CD14-positive monocyte (primary cell): Measurements from ENCODE around the gene AARS2. TPM values are rescaled to one million over a fixed set of nuclear protein-coding genes. Genes with fewer than 3 reads are reported as not detected.

Experiments
- DNase-seq, 3 donors: peaks; one replicate each; pipeline ENCODE4 v3.0.0-alpha.2; 2011 to 2022
- H2AFZ ChIP-seq: 2 replicates; pipeline ENCODE4 v1.6.0; 2012; ENCODE audit warnings: mild to moderate bottlenecking, low read depth, low read length, inconsistent platforms; ENCODE audit not compliant: insufficient read depth, poor library complexity, severe bottlenecking
- H3K27ac ChIP-seq, 2 donors: 1 replicate in 1 of 2; 2 replicates in 1 of 2; pipeline ENCODE4 v1.5.1; 2012 to 2013; ENCODE audit warnings: low read length in 2 of 2, control low read depth in 1 of 2, inconsistent platforms in 1 of 2, low read depth in 1 of 2, mild to moderate bottlenecking in 1 of 2
- H3K27me3 ChIP-seq, 2 donors: one replicate each; pipeline versions ENCODE4 v1.6.0 to v1.6.1; 2011 to 2013; ENCODE audit warnings: low read length in 2 of 2; ENCODE audit not compliant: control insufficient read depth in 2 of 2, insufficient read depth in 2 of 2
- H3K36me3 ChIP-seq, 2 donors: replicated peaks in 1 of 2; 1 replicate in 1 of 2; 2 replicates in 1 of 2; pipeline versions ENCODE4 v1.5.1 to v1.6.1; 2012 to 2013; ENCODE audit warnings: low read length in 2 of 2, control low read depth in 1 of 2, inconsistent platforms in 1 of 2, mild to moderate bottlenecking in 1 of 2; ENCODE audit not compliant: insufficient read depth in 2 of 2, control insufficient read depth in 1 of 2
- H3K4me1 ChIP-seq, 2 donors: 1 replicate in 1 of 2; 2 replicates in 1 of 2; pipeline versions ENCODE4 v1.5.1 to v1.6.1; 2012 to 2013; ENCODE audit warnings: low read length in 2 of 2, control low read depth in 1 of 2, inconsistent platforms in 1 of 2, mild to moderate bottlenecking in 1 of 2, moderate library complexity in 1 of 2; ENCODE audit not compliant: insufficient read depth in 2 of 2, control insufficient read depth in 1 of 2
- H3K4me2 ChIP-seq: replicated peaks from 2 replicates; pipeline ENCODE3; 2012; ENCODE audit warnings: low read length, moderate library complexity, mild to moderate bottlenecking; ENCODE audit not compliant: poor library complexity, severe bottlenecking; ENCODE audit errors: extremely low read depth
- H3K4me3 ChIP-seq, 3 experiments: fragments of 200-600 bp in 1 of 3; sonication (generic) in 1 of 3; replicated peaks in 1 of 3; 1 replicate in 2 of 3; 2 replicates in 1 of 3; pipeline ENCODE4 v1.5.1; 2011 to 2013; ENCODE audit warnings: low read length in 3 of 3, mild to moderate bottlenecking in 3 of 3, control low read depth in 2 of 3, low read depth in 2 of 3, inconsistent platforms in 1 of 3, moderate library complexity in 1 of 3
- H3K79me2 ChIP-seq: 2 replicates; pipeline ENCODE4 v1.6.0; 2012; ENCODE audit warnings: mild to moderate bottlenecking, control low read depth, inconsistent platforms, low read length, moderate library complexity; ENCODE audit not compliant: insufficient read depth
- H3K9ac ChIP-seq: 2 replicates; pipeline ENCODE4 v1.6.0; 2017; ENCODE audit warnings: low read length, mild to moderate bottlenecking; ENCODE audit not compliant: insufficient read depth, poor library complexity, severe bottlenecking
- H3K9me3 ChIP-seq, 2 donors: replicated peaks in 1 of 2; 1 replicate in 1 of 2; 2 replicates in 1 of 2; pipeline versions ENCODE4 v1.5.1 to v1.6.1; 2012 to 2013; ENCODE audit warnings: low read length in 2 of 2, control low read depth in 1 of 2; ENCODE audit not compliant: control insufficient read depth in 1 of 2, insufficient read depth in 1 of 2
- H4K20me1 ChIP-seq: 2 replicates; pipeline ENCODE4 v1.6.0; 2012; ENCODE audit warnings: mild to moderate bottlenecking, low read length, control low read depth, moderate library complexity; ENCODE audit not compliant: insufficient read depth
- H3K27ac Mint-ChIP-seq, 7 donors: one replicate each; pipeline ENCODE4 v1.8.0; 2020; ENCODE audit warnings: mild to moderate bottlenecking in 7 of 7, mixed read lengths in 7 of 7, moderate library complexity in 6 of 7, inconsistent platforms in 2 of 7
- H3K27me3 Mint-ChIP-seq, 3 donors: one replicate each; pipeline ENCODE4 v1.8.0; 2021 to 2022; ENCODE audit warnings: low read depth in 3 of 3, mild to moderate bottlenecking in 3 of 3, mixed read lengths in 3 of 3, moderate library complexity in 3 of 3, inconsistent platforms in 1 of 3
- H3K36me3 Mint-ChIP-seq, 2 donors: one replicate each; pipeline ENCODE4 v1.8.0; 2020; ENCODE audit warnings: mixed read lengths in 2 of 2, inconsistent platforms in 1 of 2, mild to moderate bottlenecking in 1 of 2
- H3K4me1 Mint-ChIP-seq: one replicate; pipeline ENCODE4 v1.8.0; 2020; ENCODE audit warnings: mild to moderate bottlenecking, mixed read lengths
- H3K4me3 Mint-ChIP-seq, 2 donors: one replicate each; pipeline ENCODE4 v1.8.0; 2020; ENCODE audit warnings: mild to moderate bottlenecking in 2 of 2, mixed read lengths in 2 of 2, moderate library complexity in 1 of 2
- H3K9me3 Mint-ChIP-seq, 7 donors: one replicate each; pipeline ENCODE4 v1.8.0; 2020 to 2022; ENCODE audit warnings: mixed read lengths in 7 of 7, mild to moderate bottlenecking in 6 of 7, moderate library complexity in 6 of 7, inconsistent platforms in 2 of 7
- WGBS: methylation state at CpG from one replicate; pipeline ENCODE4 v1.1.5; 2013; ENCODE audit warnings: missing lambda C conversion rate; ENCODE audit not compliant: insufficient coverage; 5-methylcytosine and 5-hydroxymethylcytosine counted together
- intact Hi-C, 2 donors: fragments of 100-400 bp; cut with micrococcal nuclease; formaldehyde crosslinking; loops; one replicate each; pipeline versions ENCODE4 v1.15.0 to v1.15.1; 2023
- polyA plus RNA-seq, 3 donors: library from polyadenylated mRNA; depleted of rRNA in 1 of 3; unstranded in 2 of 3; stranded (reverse) in 1 of 3; fragments of 300-500 nt in 2 of 3; fragments of >200 nt in 1 of 3; fragmentation: Illumina TruSeq in 2 of 3; gene quantifications; 1 replicate in 2 of 3; 2 replicates in 1 of 3; pipeline ENCODE4 v1.2.3, GENCODE V29; 2012 to 2021
- TF ChIP-seq, protein P1 (sequence below): fragments of 200-600 bp; IDR thresholded peaks from one replicate; pipeline ENCODE4 v1.8.0; 2022; ENCODE audit warnings: antibody characterized with exemption, mild to moderate bottlenecking

Gene AARS2
- polyA plus RNA-seq, 3 donors: 1.8 to 4.5 (median 3.2) TPM

DNA sequence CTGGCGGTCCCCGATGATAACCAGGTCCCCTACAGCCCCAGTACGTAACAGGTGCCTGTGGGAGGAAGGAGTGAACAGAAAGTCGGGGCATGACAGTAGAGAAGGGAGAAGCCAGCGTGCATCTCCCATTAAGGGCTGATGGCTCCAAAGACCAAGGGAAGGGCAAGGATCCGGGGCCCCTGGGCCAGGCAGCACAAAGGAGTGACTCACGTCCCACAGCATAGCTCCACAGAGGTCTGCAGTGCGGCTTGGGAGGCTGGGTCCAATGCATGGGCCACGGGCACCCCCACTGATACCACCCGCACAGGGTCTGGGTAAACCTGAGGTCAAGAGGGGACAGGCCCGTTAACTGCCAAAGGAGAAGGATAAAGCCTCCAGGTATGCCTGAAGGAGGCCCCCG is 10.3 kb downstream of the AARS2 start:
- intact Hi-C loops: no loop called here
- peaks cover 13 to 18% (median 13%) of the 10 kb centered on the region in 3 donors for H3K27me3 Mint-ChIP-seq
- Histone ChIP-seq H3K36me3 (peaks cover 72 to 82% of the 10 kb centered on the region in 2 donors), H3K4me1 (peaks cover 2 to 4% of the 10 kb centered on the region in 2 donors), H3K9me3 (no peaks in the 10 kb centered on the region), H3K79me2 (no peaks in the 10 kb centered on the region), H3K27me3 (peaks cover 6 to 14% of the 10 kb centered on the region in 2 donors), H2AFZ (no peak overlapping the region), H3K4me3 (no peak overlapping the region), H3K27ac (no peak overlapping the region), H4K20me1 (no peaks in the 10 kb centered on the region), H3K9ac (no peak overlapping the region), H3K4me2 (no peak overlapping the region)
- DNase-seq: no peak
- H3K4me1 Mint-ChIP-seq: peaks cover 15% of the 10 kb centered on the region
- TF ChIP-seq, protein P1, sequence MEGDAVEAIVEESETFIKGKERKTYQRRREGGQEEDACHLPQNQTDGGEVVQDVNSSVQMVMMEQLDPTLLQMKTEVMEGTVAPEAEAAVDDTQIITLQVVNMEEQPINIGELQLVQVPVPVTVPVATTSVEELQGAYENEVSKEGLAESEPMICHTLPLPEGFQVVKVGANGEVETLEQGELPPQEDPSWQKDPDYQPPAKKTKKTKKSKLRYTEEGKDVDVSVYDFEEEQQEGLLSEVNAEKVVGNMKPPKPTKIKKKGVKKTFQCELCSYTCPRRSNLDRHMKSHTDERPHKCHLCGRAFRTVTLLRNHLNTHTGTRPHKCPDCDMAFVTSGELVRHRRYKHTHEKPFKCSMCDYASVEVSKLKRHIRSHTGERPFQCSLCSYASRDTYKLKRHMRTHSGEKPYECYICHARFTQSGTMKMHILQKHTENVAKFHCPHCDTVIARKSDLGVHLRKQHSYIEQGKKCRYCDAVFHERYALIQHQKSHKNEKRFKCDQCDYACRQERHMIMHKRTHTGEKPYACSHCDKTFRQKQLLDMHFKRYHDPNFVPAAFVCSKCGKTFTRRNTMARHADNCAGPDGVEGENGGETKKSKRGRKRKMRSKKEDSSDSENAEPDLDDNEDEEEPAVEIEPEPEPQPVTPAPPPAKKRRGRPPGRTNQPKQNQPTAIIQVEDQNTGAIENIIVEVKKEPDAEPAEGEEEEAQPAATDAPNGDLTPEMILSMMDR: no peak
- WGBS: 98% methylated on average over 7 of the region's 12 CpGs
- H3K36me3 Mint-ChIP-seq: peaks cover 67 to 86% of the 10 kb centered on the region in 2 donors
- H3K4me3 Mint-ChIP-seq: no peak overlapping the region
- H3K27ac Mint-ChIP-seq: no peak overlapping the region
- H3K9me3 Mint-ChIP-seq: peaks cover 0 to 4% (median 0%) of the 10 kb centered on the region in 7 donors

DNA sequence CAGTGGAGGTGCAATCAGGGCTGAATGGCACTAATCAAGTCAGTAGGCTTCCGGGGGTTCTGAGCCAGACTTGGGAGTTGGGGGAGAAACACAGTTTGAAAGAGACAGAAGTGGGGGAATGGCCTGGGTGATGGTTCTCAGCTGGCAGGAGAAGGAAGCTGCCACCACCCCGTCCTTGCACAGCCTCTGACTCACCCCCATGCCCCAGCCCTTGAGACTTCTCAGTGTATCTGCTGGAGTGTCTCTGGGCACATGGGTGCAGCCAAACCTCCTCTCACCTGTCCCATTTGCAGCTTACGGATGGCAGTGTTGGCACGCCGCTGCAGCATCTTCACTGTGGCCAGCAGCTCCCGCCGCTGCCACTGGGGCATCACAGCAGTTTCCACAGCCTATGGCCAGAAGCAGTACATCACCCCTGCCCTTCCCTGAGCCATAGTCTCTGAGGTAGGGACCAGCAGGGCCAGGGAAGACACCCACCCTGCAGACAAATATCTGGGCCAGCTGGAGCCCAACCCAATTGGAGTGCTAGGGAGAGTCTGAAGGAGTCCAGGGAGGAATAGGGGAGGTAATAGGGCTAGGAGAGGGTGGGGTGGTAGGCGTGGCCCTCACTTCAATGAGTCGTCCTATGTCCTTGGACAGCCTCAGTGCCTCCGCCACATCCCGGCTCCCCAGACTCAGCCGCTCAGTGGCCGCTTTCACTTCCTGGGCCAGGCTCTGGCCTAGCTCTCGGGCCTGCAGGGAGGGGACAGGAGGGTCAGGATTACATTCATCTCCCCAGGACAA is 11.2 kb downstream of the AARS2 start:
- DNase-seq: no peak
- peaks cover 20% of the 10 kb centered on the region for H3K4me1 Mint-ChIP-seq
- Histone ChIP-seq H3K4me3 (no peak overlapping the region), H4K20me1 (no peaks in the 10 kb centered on the region), H3K27me3 (peaks cover 7 to 20% of the 10 kb centered on the region in 2 donors), H3K79me2 (no peaks in the 10 kb centered on the region), H3K9me3 (no peaks in the 10 kb centered on the region), H3K36me3 (peaks cover 64 to 73% of the 10 kb centered on the region in 2 donors), H3K27ac (no peak overlapping the region), H3K9ac (no peak overlapping the region), H3K4me2 (no peak overlapping the region), H2AFZ (no peak overlapping the region), H3K4me1 (peaks cover 8 to 13% of the 10 kb centered on the region in 2 donors)
- H3K4me3 Mint-ChIP-seq: no peak overlapping the region
- H3K36me3 Mint-ChIP-seq: peaks cover 59 to 78% of the 10 kb centered on the region in 2 donors
- H3K27me3 Mint-ChIP-seq: peaks cover 17 to 27% (median 18%) of the 10 kb centered on the region in 3 donors
- TF ChIP-seq, protein P1: no peak
- WGBS: 100% methylated on average over 6 of the region's 14 CpGs
- H3K27ac Mint-ChIP-seq: peak overlapping the region in 2 of 7 donors; percentile 32 to 51
- intact Hi-C loops: no loop called here
- peaks cover 0 to 4% (median 0%) of the 10 kb centered on the region in 7 donors for H3K9me3 Mint-ChIP-seq
